Lower lobe of right lung (tissue), 2 donors: ENCODE measurements around the gene D2HGDH. TPM values are rescaled to one million over a fixed set of nuclear protein-coding genes. Genes with fewer than 3 reads are reported as not detected.
A peak's percentile ranks its signal among the peaks of the same experiment; 100 is the strongest.

Experiments
- ATAC-seq, 2 donors: fragments of 200-7000 bp; cut with Tn5 transposase; one replicate each; pipeline ENCODE4 v1.9.1; 2020 to 2022; ENCODE audit warnings: mild to moderate bottlenecking in 2 of 2, moderate library complexity in 2 of 2
- DNase-seq: peaks from one replicate; pipeline ENCODE4 v3.0.0-alpha.2; 2020
- H3K27ac ChIP-seq: fragments of 200-600 bp; one replicate; pipeline ENCODE4 v1.8.0; 2022
- H3K27me3 ChIP-seq: fragments of 200-600 bp; one replicate; pipeline ENCODE4 v1.8.0; 2022; ENCODE audit warnings: low read depth
- H3K36me3 ChIP-seq: fragments of 200-600 bp; one replicate; pipeline ENCODE4 v1.8.0; 2022; ENCODE audit warnings: mild to moderate bottlenecking
- H3K4me1 ChIP-seq: fragments of 200-600 bp; one replicate; pipeline ENCODE4 v1.8.0; 2022
- H3K4me3 ChIP-seq: fragments of 200-600 bp; one replicate; pipeline ENCODE4 v1.8.0; 2022; ENCODE audit warnings: mild to moderate bottlenecking
- H3K9me3 ChIP-seq: fragments of 200-600 bp; one replicate; pipeline ENCODE4 v1.8.0; 2022
- intact Hi-C: fragments of 100-400 bp; cut with DNase I; formaldehyde crosslinking; loops from one replicate; pipeline ENCODE4 v1.11.0; 2022
- total RNA-seq: library from RNA; stranded (reverse); fragmentation: NEBNext Ultra II Directional; extraction: Animal tissue kit (Norgen Biotek cat#: 25700); gene quantifications from one replicate; pipeline ENCODE4 v1.2.1, GENCODE V29; 2021
- TF ChIP-seq, protein P1 (sequence below): fragments of 200-600 bp; IDR thresholded peaks from one replicate; pipeline ENCODE4 v1.8.0; 2022; ENCODE audit warnings: antibody characterized with exemption, mild to moderate bottlenecking
- donor health status: DM: no; HTN: yes; CAD: no; lungs with severe emphysema.

The D2HGDH gene
- total RNA-seq, 1 donor from 2014 or later: 29.4 TPM

DNA sequence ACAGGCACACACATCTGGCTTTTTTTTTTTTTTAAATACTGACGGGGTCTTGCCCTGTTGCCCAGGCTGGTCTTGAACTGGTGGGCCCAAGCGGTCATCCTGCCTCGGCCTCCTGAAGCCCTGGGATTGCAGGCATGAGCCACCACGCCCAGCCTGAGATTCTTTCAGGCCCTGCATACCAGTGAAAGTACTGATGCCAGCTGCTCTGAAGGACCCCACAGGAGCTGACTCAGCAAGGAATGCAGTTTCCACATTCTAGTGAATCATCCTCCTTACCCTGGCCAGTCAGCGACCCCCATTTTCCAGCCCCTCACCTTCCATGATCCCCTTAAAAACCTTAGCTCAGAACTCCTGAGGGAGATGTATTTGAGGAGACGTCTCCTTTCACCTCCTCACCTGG is 42.0 kb upstream of the D2HGDH start:
- H3K36me3 ChIP-seq: peaks cover 49% of the 10 kb centered on the region
- intact Hi-C loops: no loop called here
- no peak for ATAC-seq

DNA sequence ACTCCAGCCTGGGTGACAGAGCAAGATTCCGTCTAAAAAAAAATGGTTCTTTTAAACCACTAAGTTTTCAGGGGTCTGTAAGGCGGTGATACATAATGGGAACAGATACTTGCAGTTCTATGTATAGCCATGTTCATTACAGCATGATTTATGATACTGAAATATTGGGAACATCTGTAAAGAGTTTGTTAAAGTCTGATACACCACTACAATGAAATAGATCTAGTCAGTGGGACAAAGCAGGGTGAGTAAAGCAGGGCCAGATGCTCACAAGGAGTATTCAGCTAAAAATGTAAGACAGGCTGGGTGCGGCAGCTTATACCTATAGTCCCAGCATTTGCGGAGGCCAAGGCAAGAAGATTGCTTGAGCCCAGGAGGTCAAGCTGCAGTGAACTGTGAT is 38.8 kb upstream of the D2HGDH start:
- Histone ChIP-seq H3K36me3 (peaks cover 39% of the 10 kb centered on the region), H3K4me1 (peaks cover 2% of the 10 kb centered on the region)

More for the DNA sequence above, 42.0 kb upstream of the D2HGDH start:
- Histone ChIP-seq H3K27me3 (no peaks in the 10 kb centered on the region), H3K4me1 (peaks cover 15% of the 10 kb centered on the region), H3K27ac (no peak overlapping the region), H3K9me3 (no peaks in the 10 kb centered on the region), H3K4me3 (no peak overlapping the region)
- TF ChIP-seq, protein P1, sequence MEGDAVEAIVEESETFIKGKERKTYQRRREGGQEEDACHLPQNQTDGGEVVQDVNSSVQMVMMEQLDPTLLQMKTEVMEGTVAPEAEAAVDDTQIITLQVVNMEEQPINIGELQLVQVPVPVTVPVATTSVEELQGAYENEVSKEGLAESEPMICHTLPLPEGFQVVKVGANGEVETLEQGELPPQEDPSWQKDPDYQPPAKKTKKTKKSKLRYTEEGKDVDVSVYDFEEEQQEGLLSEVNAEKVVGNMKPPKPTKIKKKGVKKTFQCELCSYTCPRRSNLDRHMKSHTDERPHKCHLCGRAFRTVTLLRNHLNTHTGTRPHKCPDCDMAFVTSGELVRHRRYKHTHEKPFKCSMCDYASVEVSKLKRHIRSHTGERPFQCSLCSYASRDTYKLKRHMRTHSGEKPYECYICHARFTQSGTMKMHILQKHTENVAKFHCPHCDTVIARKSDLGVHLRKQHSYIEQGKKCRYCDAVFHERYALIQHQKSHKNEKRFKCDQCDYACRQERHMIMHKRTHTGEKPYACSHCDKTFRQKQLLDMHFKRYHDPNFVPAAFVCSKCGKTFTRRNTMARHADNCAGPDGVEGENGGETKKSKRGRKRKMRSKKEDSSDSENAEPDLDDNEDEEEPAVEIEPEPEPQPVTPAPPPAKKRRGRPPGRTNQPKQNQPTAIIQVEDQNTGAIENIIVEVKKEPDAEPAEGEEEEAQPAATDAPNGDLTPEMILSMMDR: no peak
- DNase-seq: no peak

DNA sequence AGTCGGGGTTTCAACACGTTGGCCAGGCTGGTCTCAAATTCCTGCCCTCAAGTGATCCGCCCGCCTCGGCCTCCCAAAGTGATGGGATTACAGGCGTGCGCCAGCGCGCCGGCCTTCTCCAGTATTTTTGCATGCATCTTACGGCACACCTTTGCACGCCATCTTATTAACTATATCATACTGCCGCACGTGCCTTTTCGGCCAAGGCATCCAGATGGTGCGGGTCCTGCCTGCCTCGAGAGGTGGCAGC is 33.4 kb upstream of the D2HGDH start:
- Histone ChIP-seq H3K4me3 (peak overlapping the region; percentile 88), H3K27me3 (no peaks in the 10 kb centered on the region), H3K27ac (peak overlapping the region; percentile 94), H3K36me3 (peaks cover 7% of the 10 kb centered on the region), H3K4me1 (peaks cover 19% of the 10 kb centered on the region), H3K9me3 (no peaks in the 10 kb centered on the region)
- ATAC-seq: no peak
- DNase-seq: no peak
- intact Hi-C loops: no loop called here
- TF ChIP-seq, protein P1: peak; percentile 40

More for the DNA sequence above, 38.8 kb upstream of the D2HGDH start:
- Histone ChIP-seq H3K4me3 (no peak overlapping the region), H3K9me3 (no peaks in the 10 kb centered on the region), H3K27ac (no peak overlapping the region), H3K27me3 (no peaks in the 10 kb centered on the region)
- TF ChIP-seq, protein P1: no peak
- no peak for DNase-seq
- ATAC-seq: no peak
- intact Hi-C loops: no loop called here

DNA sequence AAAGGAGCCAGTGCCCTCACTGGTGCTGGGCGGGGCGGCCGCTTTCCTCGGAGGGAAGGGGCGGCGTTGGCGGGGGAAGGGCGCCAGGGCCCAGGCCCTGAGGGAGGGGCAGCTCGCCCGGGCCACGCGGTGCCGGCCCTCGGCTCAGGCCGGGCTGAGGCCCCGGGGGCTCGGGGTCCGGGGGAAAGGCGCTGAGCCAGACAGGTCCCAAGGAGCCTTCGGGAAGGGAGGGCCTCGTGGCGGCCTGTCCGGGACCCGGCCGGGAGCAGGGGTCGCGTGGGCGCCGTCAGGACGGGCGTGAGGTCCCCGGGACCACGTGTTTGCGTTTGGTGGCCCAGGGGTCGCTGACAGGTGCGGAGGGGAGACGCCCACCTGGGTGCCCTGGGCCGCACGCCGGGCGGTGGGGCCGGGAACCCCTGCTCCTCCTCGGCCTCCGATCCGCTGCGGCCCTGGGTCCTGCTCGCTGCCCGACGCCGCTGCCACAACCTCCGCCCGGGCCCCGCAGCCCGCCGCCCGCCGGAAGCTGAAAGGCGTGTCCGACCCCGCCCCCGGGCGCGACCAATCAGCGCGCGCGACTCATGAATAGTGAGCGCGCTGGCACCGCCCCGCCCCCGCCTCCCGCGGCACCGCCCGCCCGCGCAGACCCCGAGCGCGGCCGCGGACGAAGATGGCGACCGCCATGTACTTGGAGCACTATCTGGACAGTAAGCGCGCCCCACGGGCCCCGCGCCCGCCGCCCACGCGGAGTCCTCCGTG is 32.9 kb upstream of the D2HGDH start, which contains the start of gene ING5:
TSS of gene ING5 (plus strand) at position 641 of the 756 bp plus-strand sequence. CDS start at position 668, 27 bp downstream.
- peaks cover 12% of the 10 kb centered on the region for H3K36me3 ChIP-seq
- peak within 1 kb of the TSS; percentile 88 for H3K4me3 ChIP-seq
- H3K27me3 ChIP-seq: no peaks in the 10 kb centered on the region
- ATAC-seq: peak; percentile 93 to 94
- peak; percentile 98 for DNase-seq
- intact Hi-C loops: no loop called here
- no peaks in the 10 kb centered on the region for H3K9me3 ChIP-seq
- TF ChIP-seq, protein P1: no peak
- H3K27ac ChIP-seq: peak within 1 kb of the TSS; percentile 94
- H3K4me1 ChIP-seq: peaks cover 19% of the 10 kb centered on the region

DNA sequence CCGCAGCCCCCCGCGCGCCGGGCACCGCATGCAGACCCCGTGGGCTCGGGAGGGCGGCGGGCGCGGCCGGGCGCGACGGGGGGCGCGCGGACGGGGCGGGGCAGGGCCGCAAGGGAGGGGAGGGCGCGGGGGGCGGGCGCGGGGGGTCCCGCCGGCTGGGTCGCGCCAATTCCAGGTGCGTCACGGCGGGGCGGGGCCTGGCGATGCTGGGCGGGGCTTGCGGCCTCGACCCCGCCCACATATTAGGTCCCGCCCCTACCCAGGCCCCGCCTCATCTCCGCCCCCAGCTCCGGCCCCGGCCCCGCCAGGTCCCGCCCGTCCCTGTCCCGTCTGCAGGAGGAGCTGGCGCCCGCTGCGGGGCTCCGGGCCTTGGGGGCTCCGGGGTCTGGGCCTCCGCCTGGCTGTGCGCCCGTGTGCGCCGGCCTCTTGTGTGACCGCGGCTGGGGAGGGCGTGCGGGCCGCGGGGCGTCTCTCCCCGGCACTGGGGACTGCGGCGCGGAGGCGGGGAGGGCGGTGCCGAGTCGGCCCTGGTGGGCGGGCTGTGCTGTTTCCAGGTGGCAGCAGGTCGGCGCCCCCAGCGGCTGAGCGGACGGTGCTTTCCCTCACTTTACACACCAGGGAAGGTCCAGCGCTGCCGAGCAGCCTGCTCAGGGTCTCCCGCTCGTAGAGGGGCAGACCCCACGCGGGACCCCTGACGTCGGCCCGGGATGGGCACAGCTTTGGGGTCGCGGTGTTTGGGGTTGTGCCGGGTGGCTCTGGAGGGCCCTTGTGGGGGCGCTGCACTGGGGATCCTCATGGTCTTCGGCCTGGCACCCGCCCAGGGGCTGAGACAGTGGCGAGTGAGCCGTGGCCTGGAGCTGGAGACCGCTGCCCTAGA is 32.0 kb upstream of the D2HGDH start:
- TF ChIP-seq, protein P1: peak; percentile 36
- peak overlapping the region; percentile 88 for H3K4me3 ChIP-seq
- H3K9me3 ChIP-seq: no peaks in the 10 kb centered on the region
- H3K36me3 ChIP-seq: peaks cover 19% of the 10 kb centered on the region
- intact Hi-C loops: no loop called here
- peak overlapping the region; percentile 94 for H3K27ac ChIP-seq
- ATAC-seq (peak; percentile 92 to 93), DNase-seq (peak; percentile 87)
- H3K4me1 ChIP-seq: peaks cover 19% of the 10 kb centered on the region
- H3K27me3 ChIP-seq: no peaks in the 10 kb centered on the region
